Activated CD4-positive, CD25-positive, alpha-beta regulatory T cell (primary cell): ENCODE results near the gene CYSRT1.
"Not testable (repeated sequence)": the region's sequence is repeated elsewhere in the genome, so short reads cannot be mapped to it uniquely, and the experiment has no call there.

Experiments
- DNase-seq, 4 experiments: peaks; one replicate each; lab custom pipeline; 2025; lab: John Stamatoyannopoulos, UW

The CYSRT1 gene

GRCh38 chr9:137252555-137253506, 27.9 kb downstream of the CYSRT1 start:
- DNase-seq: no peak

GRCh38 chr9:137253717-137254623, 29.0 kb downstream of the CYSRT1 start:
- DNase-seq: no peak

- peak; percentile 93 to 97 (median 95) for DNase-seq
Observed at GRCh38 chr9:137254624-137255447, 29.9 kb downstream of the CYSRT1 start, which contains the start of gene NELFB. Gene NELFB, plus strand, starts transcription at chr9:137255327.

DNA sequence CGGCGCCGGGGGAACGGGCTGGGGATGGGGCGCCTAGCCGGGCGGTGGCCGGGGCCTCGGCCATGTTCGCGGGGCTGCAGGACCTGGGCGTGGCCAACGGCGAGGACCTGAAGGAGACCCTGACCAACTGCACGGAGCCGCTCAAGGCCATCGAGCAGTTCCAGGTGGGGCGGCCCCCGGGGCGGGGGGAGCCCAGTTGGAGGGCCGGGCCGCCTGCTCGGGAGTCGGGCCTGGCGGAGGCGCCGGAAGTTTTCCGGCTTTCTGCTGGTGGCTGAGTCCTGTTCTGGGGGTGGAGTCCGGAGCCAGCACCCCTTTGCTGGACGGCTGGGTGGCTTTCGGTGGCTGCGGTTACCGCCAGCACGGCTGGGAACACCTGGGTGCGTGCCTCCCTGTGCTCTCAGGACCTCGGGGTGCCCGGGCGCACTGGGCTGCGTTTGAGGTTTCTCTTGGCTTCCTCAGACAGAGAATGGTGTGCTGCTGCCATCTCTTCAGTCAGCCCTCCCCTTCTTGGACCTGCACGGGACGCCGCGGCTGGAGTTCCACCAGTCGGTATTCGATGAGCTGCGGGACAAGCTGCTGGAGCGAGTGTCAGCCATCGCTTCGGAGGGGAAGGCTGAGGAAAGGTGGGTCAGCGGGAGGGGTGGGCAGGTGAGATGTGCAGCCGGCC, 30.6 kb downstream of the CYSRT1 start:
- DNase-seq: peak in 1 of 4 experiments; percentile 42

DNA sequence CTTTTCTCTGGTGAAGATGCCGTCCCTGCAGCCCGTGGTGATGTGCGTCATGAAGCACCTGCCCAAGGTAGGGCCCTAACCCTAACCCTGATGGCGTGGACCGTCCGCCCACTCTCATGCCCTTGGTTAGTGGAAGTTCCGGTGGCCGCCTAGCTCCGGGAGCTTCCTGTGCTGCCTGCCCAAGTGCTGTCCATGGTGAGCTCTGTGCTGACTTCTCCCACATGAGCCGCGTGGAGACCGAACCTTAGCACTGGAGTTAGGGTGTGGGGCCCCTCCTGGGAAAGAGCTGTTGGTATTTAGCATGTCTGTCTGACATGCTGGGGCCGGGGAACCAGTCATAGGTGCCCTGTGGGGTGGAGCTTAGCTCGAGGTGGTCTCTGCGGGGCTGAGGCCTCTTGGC, 31.4 kb downstream of the CYSRT1 start:
- no peak for DNase-seq

- no peak for DNase-seq
Observed at GRCh38 chr9:137256856-137257255, 31.9 kb downstream of the CYSRT1 start.

DNA sequence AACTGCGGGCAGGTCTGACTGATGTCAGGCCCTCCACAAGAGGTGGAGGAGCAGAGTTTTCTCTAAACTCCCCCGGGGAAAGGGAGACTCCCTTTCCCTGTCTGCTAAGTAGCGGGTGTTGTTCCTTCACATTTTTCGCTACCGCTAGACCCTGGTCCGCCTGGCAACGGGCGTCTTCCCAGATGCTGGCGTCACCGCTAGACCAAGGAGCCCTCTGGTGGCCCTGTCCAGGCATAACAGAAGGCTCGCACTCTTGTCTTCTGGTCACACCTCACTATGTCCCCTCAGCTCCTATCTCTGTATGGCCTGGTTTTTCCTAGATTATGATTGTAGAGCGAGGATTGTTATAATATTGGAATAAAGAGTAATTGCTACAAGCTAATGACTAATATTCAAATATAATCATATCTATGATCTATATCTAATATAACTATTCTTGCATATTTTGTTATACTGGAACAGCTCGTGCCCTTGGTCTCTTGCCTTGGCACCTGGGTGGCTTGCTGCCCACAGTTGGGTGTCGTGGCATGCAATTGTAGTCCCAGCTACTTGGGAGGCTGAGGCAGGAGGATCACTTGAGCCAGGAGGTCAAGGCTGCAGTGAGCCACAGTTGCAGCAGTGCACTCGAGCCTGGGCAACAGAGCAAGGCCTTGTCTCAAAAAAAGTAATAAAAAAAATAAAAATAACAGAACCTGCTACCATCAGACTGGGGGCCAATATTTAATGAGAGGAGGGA, 37.4 kb downstream of the CYSRT1 start:
- not testable (repeated sequence) for DNase-seq

GRCh38 chr9:137262909-137263285, 37.9 kb downstream of the CYSRT1 start:
- no peak for DNase-seq

DNA sequence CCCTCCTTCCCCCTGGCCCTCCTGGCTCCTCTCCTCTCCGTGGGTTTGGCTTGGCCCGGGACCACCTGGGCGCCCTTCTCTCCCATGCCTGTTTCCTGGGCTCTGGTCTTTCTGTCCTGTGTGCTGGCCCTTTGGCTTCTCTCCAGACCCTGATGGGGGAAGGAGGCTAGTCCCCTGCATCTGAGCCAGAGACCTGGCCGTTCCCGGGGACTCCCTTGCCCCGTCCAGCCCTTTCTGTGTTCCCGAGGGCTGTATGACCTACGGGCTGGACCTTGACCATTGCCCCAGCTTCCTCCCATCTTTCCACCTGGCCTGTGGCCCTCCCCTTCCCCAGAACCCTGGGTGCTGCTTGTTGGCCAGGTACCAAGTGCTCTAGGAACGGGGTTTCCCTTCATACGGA, 38.5 kb downstream of the CYSRT1 start:
- DNase-seq: no peak

- no peak for DNase-seq
Observed at GRCh38 chr9:137264067-137264466, 39.1 kb downstream of the CYSRT1 start.

- DNase-seq: no peak
Observed at GRCh38 chr9:137265496-137266161, 40.7 kb downstream of the CYSRT1 start.

GRCh38 chr9:137266162-137266527, 41.2 kb downstream of the CYSRT1 start:
- no peak for DNase-seq

- DNase-seq: no peak
Observed at GRCh38 chr9:137266585-137267453, 41.8 kb downstream of the CYSRT1 start.

DNA sequence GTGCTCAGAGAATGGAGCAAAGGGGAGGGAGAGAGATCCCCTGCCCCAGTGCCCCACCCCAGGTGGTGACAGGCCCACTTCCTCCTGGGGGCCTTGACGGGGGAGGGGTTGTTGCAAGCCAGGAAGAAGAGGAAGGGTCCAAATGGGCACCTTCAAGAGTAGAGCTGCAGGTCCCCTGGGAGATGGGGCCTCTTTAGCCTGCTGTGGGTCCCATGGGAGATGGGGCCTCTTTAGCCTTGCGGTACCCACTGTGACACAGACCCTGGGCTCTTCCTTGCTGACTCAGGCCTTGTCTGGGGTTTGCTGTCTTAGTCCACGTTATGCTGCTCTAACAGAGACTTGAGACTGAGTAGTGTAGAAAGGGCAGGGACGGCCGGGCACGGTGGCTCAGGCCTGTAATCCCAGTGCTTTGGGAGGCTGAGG, 43.0 kb downstream of the CYSRT1 start:
- DNase-seq: no peak

DNA sequence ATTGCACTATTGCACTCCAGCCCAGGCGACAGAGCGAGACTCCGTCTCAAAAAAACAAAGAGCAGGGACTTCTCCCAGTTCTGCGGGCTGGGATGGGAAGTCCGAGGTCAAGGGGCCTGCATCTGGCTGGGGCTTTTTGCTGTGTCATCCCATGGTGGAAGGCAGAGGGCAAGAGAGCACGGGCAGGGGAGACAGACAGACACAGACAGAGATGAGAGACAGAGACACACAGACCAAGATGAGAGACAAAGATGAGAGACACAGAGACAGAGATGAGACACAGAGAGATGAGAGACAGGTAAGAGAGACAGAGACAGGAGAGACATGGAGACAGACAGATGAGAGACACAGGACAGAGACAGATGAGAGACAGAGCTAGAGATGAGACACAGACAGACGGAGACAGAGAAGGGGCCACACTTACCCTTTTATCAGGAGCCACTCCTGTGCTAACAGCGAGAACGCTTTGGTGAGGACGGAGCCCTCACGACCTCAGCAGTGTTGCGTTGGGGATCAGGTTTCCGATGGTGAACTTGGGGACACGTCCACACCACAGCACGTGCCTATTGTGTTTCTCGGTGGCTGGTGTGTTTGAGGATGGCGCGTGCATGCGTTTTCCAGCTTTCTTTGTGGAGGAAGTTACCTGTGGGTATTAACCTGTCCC, 43.7 kb downstream of the CYSRT1 start:
- no peak for DNase-seq

DNA sequence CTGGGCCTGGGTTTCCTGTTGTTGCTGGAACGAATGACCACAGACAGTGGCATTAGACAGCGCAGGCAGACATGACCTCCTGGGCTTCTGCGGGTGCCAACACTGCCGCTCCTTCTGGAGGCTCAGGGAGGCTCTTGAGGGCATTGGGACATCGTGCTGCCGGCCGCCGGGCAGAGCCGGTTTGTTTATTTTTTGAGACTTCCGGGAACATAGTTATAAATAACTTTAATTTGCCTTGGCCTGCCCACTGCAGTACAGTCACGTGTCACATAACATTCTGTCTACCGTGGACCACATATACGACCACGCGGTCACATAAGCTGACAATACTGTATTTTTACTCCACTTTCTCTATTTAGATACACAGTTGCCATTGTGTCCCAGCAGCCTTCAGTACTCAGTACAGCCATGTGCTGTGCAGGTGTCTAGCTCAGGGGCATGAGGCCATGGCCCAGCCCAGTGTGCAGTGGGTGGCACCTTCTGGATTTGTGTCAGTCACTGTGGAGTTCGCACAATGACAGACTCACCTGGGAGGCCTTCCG, 44.3 kb downstream of the CYSRT1 start:
- no peak for DNase-seq

- no peak for DNase-seq
Observed at GRCh38 chr9:137270929-137271695, 46.1 kb downstream of the CYSRT1 start.
